OCI-LY3 (cell line): Measurements from ENCODE around the gene MUC5B.

Source experiments
- H2AFZ ChIP-seq: fragments of 200-600, 300-600 bp; shearing (Covaris generic); 2 replicates; pipeline ENCODE4 v1.6.0; 2014; ENCODE audit warnings: antibody characterized with exemption, low read depth, low read length
- H3K27ac ChIP-seq: fragments of 200-600, 300-600 bp; sonication (generic); 2 replicates; pipeline ENCODE4 v1.5.1; 2014; ENCODE audit warnings: mild to moderate bottlenecking, low read length, moderate library complexity, mixed read lengths
- H3K27me3 ChIP-seq: fragments of 200-600, 300-600 bp; sonication (generic); 2 replicates; pipeline ENCODE4 v1.6.1; 2014; ENCODE audit warnings: low read depth, low read length, mixed read lengths
- H3K36me3 ChIP-seq: fragments of 200-600, 300-600 bp; sonication (generic); replicated peaks from 2 replicates; pipeline ENCODE3; 2014; ENCODE audit warnings: low read depth, low read length, mixed read lengths
- H3K4me1 ChIP-seq: fragments of 300-600, 200-600 bp; sonication (generic); 2 replicates; pipeline ENCODE4 v1.6.1; 2014; ENCODE audit warnings: low read length, mixed read lengths
- H3K4me2 ChIP-seq: fragments of 200-600, 300-600 bp; sonication (generic); 2 replicates; pipeline ENCODE4 v1.6.1; 2014; ENCODE audit warnings: low read length, mixed read lengths
- H3K4me3 ChIP-seq: fragments of 300-600, 200-600 bp; sonication (generic); 2 replicates; pipeline ENCODE4 v1.5.1; 2014; ENCODE audit warnings: antibody characterized with exemption, mild to moderate bottlenecking, low read length, moderate library complexity
- H3K79me2 ChIP-seq: fragments of 300-600, 200-600 bp; shearing (Covaris generic); 2 replicates; pipeline ENCODE4 v1.6.1; 2014; ENCODE audit warnings: mild to moderate bottlenecking, low read length, mixed read lengths
- H3K9ac ChIP-seq: fragments of 300-600, 200-600 bp; shearing (Covaris generic); 2 replicates; pipeline ENCODE4 v1.6.0; 2014; ENCODE audit warnings: mild to moderate bottlenecking, low read length, moderate library complexity
- H3K9me3 ChIP-seq: fragments of 200-600, 300-600 bp; shearing (Covaris generic); 2 replicates; pipeline ENCODE4 v1.6.1; 2014; ENCODE audit warnings: low read length, mixed read lengths; ENCODE audit not compliant: insufficient read depth
- H4K20me1 ChIP-seq: fragments of 200-600, 300-600 bp; sonication (generic); 2 replicates; pipeline ENCODE4 v1.6.1; 2016; ENCODE audit warnings: low read length, mixed read lengths; ENCODE audit not compliant: insufficient read depth
- CTCF ChIP-seq: fragments of 200-600, 300-600 bp; sonication (generic); IDR thresholded peaks from 2 replicates; pipeline ENCODE4 v1.5.1; 2014; ENCODE audit warnings: antibody characterized with exemption, low read length, low read depth
- EZH2phosphoT487 ChIP-seq: fragments of 200-600 bp; shearing (Covaris generic); IDR thresholded peaks from 2 replicates; pipeline ENCODE4 v1.6.1; 2018; ENCODE audit warnings: antibody characterized with exemption, mixed run types, low read depth

MUC5B gene

GRCh38 chr11:1292018-1292643 is 69.3 kb downstream of the MUC5B start:
- no peaks in the 10 kb centered on the region for H3K4me1 ChIP-seq
- no peak overlapping the region for H3K27ac ChIP-seq
- no peak for TF ChIP-seq EZH2phosphoT487
- no peak for TF ChIP-seq CTCF
- H3K4me2 ChIP-seq: no peak overlapping the region
- no peaks in the 10 kb centered on the region for H3K9me3 ChIP-seq
- no peak overlapping the region for H3K9ac ChIP-seq
- H3K27me3 ChIP-seq: no peaks in the 10 kb centered on the region
- peaks cover 5% of the 10 kb centered on the region for H3K36me3 ChIP-seq
- no peak overlapping the region for H2AFZ ChIP-seq
- no peaks in the 10 kb centered on the region for H3K79me2 ChIP-seq
- no peak overlapping the region for H3K4me3 ChIP-seq
- no peaks in the 10 kb centered on the region for H4K20me1 ChIP-seq

GRCh38 chr11:1292644-1293618 is 70.1 kb downstream of the MUC5B start:
- H3K36me3 ChIP-seq: peaks cover 5% of the 10 kb centered on the region
- no peak overlapping the region for H3K27ac ChIP-seq

GRCh38 chr11:1293619-1294015 is 70.8 kb downstream of the MUC5B start:
- Histone ChIP-seq H4K20me1 (no peaks in the 10 kb centered on the region), H3K36me3 (peaks cover 3% of the 10 kb centered on the region), H3K4me1 (no peaks in the 10 kb centered on the region), H3K79me2 (no peaks in the 10 kb centered on the region), H3K4me3 (no peak overlapping the region), H3K9me3 (no peaks in the 10 kb centered on the region), H3K27ac (no peak overlapping the region), H3K4me2 (no peak overlapping the region), H3K9ac (no peak overlapping the region), H2AFZ (no peak overlapping the region), H3K27me3 (no peaks in the 10 kb centered on the region)
- no peak for TF ChIP-seq EZH2phosphoT487
- TF ChIP-seq CTCF: peak; percentile 35

More at GRCh38 chr11:1292644-1293618, 70.1 kb downstream of the MUC5B start:
- no peaks in the 10 kb centered on the region for H4K20me1 ChIP-seq
- no peak overlapping the region for H3K4me2 ChIP-seq
- no peak overlapping the region for H3K4me3 ChIP-seq
- no peaks in the 10 kb centered on the region for H3K27me3 ChIP-seq
- no peaks in the 10 kb centered on the region for H3K4me1 ChIP-seq
- H3K9me3 ChIP-seq: no peaks in the 10 kb centered on the region
- H3K79me2 ChIP-seq: no peaks in the 10 kb centered on the region
- no peak overlapping the region for H3K9ac ChIP-seq
- TF ChIP-seq EZH2phosphoT487: no peak
- TF ChIP-seq CTCF: no peak
- no peak overlapping the region for H2AFZ ChIP-seq

- Histone ChIP-seq H4K20me1 (no peaks in the 10 kb centered on the region), H3K27ac (no peak overlapping the region), H2AFZ (no peak overlapping the region), H3K4me2 (no peak overlapping the region), H3K4me1 (no peaks in the 10 kb centered on the region), H3K9me3 (no peaks in the 10 kb centered on the region), H3K4me3 (no peak overlapping the region), H3K79me2 (peaks cover 5% of the 10 kb centered on the region; the same call in 1 of the 2 replicates), H3K27me3 (no peaks in the 10 kb centered on the region), H3K36me3 (no peaks in the 10 kb centered on the region), H3K9ac (no peak overlapping the region)
- TF ChIP-seq EZH2phosphoT487 (no peak), CTCF (no peak)
Measured at GRCh38 chr11:1295086-1295485, 72.2 kb downstream of the MUC5B start.
